ENCODE data around the gene EIF6.

Gene EIF6

DNA sequence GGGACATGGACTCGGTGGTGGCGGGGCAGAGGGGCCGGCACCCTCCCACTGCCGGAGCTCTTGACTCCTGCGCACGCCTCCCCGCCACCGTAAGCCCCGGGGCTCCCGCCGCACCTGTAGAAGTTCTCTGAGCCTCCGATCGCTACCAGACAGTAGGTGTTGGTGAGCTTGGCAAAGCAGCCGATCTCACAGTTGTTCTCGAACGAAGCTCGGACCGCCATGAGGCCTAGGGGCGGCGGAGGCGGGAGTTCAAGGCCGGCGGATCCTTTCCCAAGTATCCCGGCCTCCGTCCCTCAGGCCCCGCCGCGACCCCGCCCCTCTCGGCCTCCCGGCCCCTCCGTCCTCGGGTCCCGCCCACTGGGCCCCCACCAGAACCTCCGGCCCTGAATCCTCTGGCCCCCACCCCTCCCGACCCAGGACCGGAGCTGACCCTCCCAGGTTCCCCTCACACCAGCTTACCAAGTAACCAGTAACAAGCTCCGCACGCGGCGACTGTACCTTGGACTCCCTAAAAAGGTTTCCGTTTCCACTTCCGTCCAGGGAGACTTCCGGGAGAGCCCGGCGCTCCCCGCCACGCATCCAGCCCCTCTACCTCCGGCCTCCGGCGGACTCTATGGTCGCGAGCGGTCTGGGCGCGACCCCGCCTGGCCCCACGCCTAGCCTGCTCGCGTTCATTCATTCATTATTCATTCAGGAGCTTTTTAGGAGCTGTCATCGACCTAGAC, at the start of gene EIF6:
Gene EIF6, minus strand, starts transcription at position 506 of the 725 bp plus-strand sequence. Its CDS starts 285 bp downstream, at position 221.
- intact Hi-C loops (cut with DNase I), result no loop called here
- peak; percentile 46 to 93 (median 79) for DNase-seq

DNA sequence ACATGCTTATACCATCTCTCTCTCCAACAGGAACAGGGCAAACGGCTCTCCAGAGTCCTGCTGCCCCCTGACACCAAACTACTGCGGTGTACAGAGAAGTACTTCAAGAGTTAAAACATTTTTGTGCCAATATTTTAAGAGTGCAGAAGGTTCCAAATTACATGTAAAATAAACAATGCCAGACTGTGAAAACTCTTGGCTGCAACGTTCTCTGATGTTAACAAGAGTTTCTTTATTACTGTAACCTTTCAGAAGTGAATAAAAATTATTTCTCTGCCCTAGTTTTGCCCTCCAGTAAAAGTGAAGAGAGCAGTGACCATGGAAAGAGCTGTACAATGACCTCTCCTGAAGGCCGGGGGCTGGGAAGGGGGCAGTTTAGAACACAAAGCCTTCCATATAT, 49.0 kb upstream of the EIF6 start:
- intact Hi-C loops (cut with DNase I), result no loop called here
- no peak for DNase-seq

DNA sequence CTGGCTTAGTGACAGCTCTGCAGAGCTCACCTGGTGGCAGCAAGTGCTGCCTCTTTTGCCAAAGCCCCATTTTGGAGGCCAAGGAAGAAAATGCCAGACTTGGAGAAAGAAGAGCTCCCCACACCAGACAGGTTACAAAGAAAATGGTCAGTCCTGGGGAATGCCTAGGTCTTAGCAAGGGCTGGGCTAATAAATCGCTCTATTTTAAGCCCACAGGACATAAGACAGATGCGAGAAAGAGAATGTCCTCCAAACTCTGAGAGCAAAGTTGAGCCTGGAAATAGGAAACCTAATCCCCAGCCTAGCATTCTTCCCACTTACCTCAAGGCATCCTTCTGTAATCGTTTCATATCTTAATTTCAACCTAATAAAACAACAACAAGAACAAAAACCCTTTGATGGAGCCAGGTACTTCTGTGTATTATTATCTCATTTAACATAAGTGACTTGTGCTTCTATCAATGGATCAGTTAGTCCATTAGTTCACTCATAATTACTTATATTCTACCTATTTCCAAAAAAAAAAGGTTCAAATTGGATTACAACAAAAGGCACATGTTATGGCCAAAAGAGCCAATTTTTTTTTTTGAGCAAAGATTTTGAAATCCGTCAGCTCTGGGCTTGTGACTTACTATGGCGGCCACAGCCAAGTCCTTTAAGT, 48.1 kb upstream of the EIF6 start:
- intact Hi-C loops (cut with DNase I), result no loop called here
- no peak for DNase-seq

DNA sequence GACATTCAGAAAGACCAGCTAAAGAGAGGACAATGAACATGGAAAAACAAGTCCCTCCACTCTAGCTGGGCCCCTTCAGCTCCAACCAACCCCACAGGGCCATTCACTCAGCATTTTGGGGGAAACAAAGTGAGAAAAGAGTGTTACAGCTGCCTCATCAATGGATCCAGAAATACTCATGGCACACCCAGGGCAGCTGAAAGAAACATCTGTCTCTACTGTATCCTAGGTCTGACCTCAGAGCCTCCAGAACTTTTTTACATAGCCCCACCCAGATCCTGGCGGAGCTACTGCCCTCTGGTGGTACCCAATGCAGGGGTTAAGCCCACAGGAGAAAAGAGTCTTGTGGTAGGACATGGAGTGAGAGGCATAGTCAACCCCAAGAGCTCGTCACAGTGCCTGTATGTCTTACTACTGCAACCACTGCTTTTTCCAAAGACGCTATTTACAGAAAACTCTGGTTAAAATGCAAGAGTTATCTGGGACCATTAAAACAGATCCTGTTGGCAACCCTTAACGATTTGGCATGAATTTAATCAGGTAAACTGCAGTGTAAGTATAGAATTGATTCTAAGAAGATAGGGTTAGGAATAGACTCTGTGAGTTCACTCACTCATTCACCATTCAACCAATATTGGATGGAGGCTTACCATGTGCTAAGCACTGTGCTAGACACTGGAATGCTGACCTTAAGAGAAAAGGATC, 45.0 kb upstream of the EIF6 start:
- intact Hi-C loops (cut with DNase I), result no loop called here
- peak in 1 of 42 donors; percentile 55 for DNase-seq

- intact Hi-C loops (cut with DNase I), result no loop called here
- no peak for DNase-seq
Measured at GRCh38 chr20:35328689-35329088, 44.1 kb upstream of the EIF6 start.

GRCh38 chr20:35328095-35328685, 43.6 kb upstream of the EIF6 start:
- intact Hi-C loops (cut with DNase I), result no loop called here
- DNase-seq, result no peak

GRCh38 chr20:35327074-35327976, 42.8 kb upstream of the EIF6 start:
- intact Hi-C loops (cut with DNase I), result no loop called here
- DNase-seq, result no peak

- no peak for DNase-seq
- intact Hi-C loops (cut with DNase I), result no loop called here
Measured at GRCh38 chr20:35326740-35327073, 42.1 kb upstream of the EIF6 start.

GRCh38 chr20:35326021-35326739, 41.6 kb upstream of the EIF6 start:
- intact Hi-C loops (cut with DNase I), result no loop called here
- peak in 11 of 42 donors; percentile 2 to 54 (median 21) for DNase-seq

GRCh38 chr20:35325401-35325800, 40.8 kb upstream of the EIF6 start:
- no peak for DNase-seq
- intact Hi-C loops (cut with DNase I), result no loop called here

GRCh38 chr20:35320396-35321126, 36.0 kb upstream of the EIF6 start:
- DNase-seq, result no peak
- intact Hi-C loops (cut with DNase I), result no loop called here

DNA sequence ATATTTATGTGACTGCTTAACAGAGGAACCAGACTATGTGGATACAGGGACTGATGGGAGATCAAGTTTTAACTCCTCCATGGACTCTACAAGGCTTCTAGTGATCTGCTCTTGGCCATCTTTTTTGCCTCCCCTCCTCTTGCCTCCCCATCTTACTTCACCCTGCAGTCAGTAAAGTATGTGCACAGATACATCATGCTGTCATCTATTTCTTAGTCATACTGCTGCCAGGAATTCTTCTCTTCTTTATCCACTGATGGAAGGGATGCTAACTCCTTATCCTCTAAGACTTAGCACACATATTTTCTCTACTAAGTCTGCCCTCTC, 35.3 kb upstream of the EIF6 start:
- no peak for DNase-seq
- intact Hi-C loops (cut with DNase I), result no loop called here

DNA sequence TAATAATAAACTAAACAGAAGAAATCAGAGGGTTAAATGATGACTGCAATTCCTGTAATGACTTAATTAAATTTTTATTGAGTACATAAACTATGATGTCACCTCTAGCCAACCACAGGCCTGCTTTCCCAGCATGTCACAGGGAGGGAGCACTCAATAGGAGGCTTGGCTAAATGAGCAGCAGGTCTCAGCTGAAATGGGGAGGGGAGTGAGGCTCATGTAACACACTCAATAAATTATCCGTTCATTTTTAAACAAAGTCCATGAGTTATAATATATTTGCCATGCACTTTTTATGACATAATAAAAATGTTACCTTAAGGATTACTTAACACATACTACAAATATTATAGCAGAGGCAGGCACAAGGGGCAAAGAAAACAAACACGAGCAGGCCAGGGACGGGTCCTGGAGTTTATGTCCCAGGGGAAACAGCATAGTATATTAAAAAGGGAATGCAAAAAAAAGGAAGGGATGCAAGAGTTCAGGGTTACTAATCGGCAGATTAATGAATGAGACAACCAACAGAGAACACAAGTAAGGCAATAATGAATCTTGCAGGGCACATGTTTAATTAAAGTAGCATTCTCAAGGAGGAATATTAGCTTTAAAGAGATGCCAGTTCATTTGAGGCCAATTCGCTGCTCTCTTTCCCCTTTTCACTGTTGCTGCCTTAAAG, 34.8 kb upstream of the EIF6 start:
- intact Hi-C loops (cut with DNase I), result no loop called here
- no peak for DNase-seq

DNA sequence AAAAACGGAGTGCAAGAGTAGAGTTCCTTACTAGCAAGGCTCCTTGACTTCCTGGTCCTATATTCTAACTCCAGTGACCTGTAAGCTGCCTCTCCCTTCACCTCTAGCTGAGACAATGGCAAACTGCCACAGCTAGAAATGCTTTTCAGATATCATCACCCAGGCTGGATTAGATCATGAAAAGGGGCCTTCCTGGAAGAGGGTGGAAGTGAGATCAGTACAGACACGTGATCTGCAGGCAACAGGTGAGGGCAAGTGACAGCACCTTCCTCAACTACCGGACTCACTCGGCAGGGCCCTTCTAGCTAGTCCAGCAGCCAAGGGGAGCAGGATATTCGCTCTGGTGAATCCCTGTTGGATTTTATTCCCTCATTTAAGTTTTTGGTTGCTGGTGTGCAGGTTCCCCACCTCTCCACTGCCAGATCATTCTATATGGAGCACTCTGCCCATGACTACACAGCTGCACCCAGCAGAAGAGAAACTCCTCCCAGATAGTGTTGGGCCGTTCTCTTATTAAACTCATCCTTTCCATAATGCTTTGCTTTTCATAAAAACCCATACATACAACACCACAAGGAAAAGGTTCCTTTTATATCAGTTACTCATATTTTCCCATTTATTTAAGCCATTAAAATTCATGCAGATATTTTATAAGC, 34.1 kb upstream of the EIF6 start:
- no peak for DNase-seq
- intact Hi-C loops (cut with DNase I), result no loop called here

- no peak for DNase-seq
- intact Hi-C loops (cut with DNase I), result no loop called here
Measured at GRCh38 chr20:35317416-35318210, 33.0 kb upstream of the EIF6 start.

GRCh38 chr20:35316086-35316485, 31.5 kb upstream of the EIF6 start:
- intact Hi-C loops (cut with DNase I), result no loop called here
- DNase-seq, result no peak

All from head of caudate nucleus (tissue), 42 donors.